Mesothelial cell of epicardium (in vitro differentiated cells): ENCODE measurements around the gene STAG3. TPM values are rescaled to one million over a fixed set of nuclear protein-coding genes. Genes with fewer than 3 reads are reported as not detected.
A peak's percentile ranks its signal among the peaks of the same experiment; 100 is the strongest.

Experiments
- DNase-seq, 2 experiments: peaks; one replicate each; pipeline ENCODE4 v3.0.0; 2021; ENCODE audit warnings: low spot score in 2 of 2; ENCODE audit not compliant: unreplicated experiment in 2 of 2
- H3K27ac Mint-ChIP-seq: 2 replicates; pipeline ENCODE4 v1.8.0; 2021; ENCODE audit warnings: mixed read lengths
- H3K27me3 Mint-ChIP-seq: 2 replicates; pipeline ENCODE4 v1.8.0; 2021; ENCODE audit warnings: low read depth, mixed read lengths
- H3K36me3 Mint-ChIP-seq: 2 replicates; pipeline ENCODE4 v1.8.0; 2021; ENCODE audit warnings: mixed read lengths
- H3K4me1 Mint-ChIP-seq: 2 replicates; pipeline ENCODE4 v1.8.0; 2021; ENCODE audit warnings: mixed read lengths
- H3K4me3 Mint-ChIP-seq: 2 replicates; pipeline ENCODE4 v1.8.0; 2021; ENCODE audit warnings: mild to moderate bottlenecking, moderate library complexity, mixed read lengths
- H3K9me3 Mint-ChIP-seq: 2 replicates; pipeline ENCODE4 v1.8.0; 2021; ENCODE audit warnings: mixed read lengths
- CTCF ChIP-seq: fragments of 200-600 bp; sonication (generic); IDR thresholded peaks from one replicate; pipeline ENCODE4 v1.5.0; 2021; ENCODE audit warnings: antibody characterized with exemption; ENCODE audit not compliant: unreplicated experiment
- total RNA-seq: library from RNA; stranded (reverse); gene quantifications from 3 replicates; pipeline ENCODE4 v1.2.1, GENCODE V29; 2021

Gene STAG3
- total RNA-seq, 1 donor from 2014 or later: 0.94 TPM

GRCh38 chr7:100148559-100149328, 29.0 kb upstream of the STAG3 start, which contains the start of gene LAMTOR4:
Gene LAMTOR4 (plus strand): TSS chr7:100148918. CDS start chr7:100148973, 55 bp downstream.
- DNase-seq: peak; percentile 95 to 96
- Mint-ChIP-seq H3K9me3 (no peaks in the 10 kb centered on the region), H3K4me3 (peak within 1 kb of the TSS; percentile 99), H3K27me3 (no peaks in the 10 kb centered on the region), H3K36me3 (peaks cover 10% of the 10 kb centered on the region), H3K27ac (peak within 1 kb of the TSS; percentile 96), H3K4me1 (peaks cover 19% of the 10 kb centered on the region)
- TF ChIP-seq CTCF: no peak

GRCh38 chr7:100152404-100152803, 25.3 kb upstream of the STAG3 start:
- H3K36me3 Mint-ChIP-seq: peaks cover 10% of the 10 kb centered on the region
- no peaks in the 10 kb centered on the region for H3K27me3 Mint-ChIP-seq
- TF ChIP-seq CTCF: no peak
- H3K27ac Mint-ChIP-seq: no peak overlapping the region
- H3K4me1 Mint-ChIP-seq: peaks cover 21% of the 10 kb centered on the region
- H3K9me3 Mint-ChIP-seq: no peaks in the 10 kb centered on the region
- no peak overlapping the region for H3K4me3 Mint-ChIP-seq
- DNase-seq: no peak

GRCh38 chr7:100152937-100153666, 24.6 kb upstream of the STAG3 start:
- Mint-ChIP-seq H3K36me3 (peaks cover 10% of the 10 kb centered on the region), H3K27ac (no peak overlapping the region), H3K9me3 (no peaks in the 10 kb centered on the region), H3K4me3 (no peak overlapping the region), H3K4me1 (peaks cover 24% of the 10 kb centered on the region), H3K27me3 (no peaks in the 10 kb centered on the region)
- no peak for TF ChIP-seq CTCF
- no peak for DNase-seq

- H3K27ac Mint-ChIP-seq: peak overlapping the region; percentile 22
- no peaks in the 10 kb centered on the region for H3K9me3 Mint-ChIP-seq
- no peak for TF ChIP-seq CTCF
- H3K4me3 Mint-ChIP-seq: no peak overlapping the region
- DNase-seq: no peak
- H3K27me3 Mint-ChIP-seq: no peaks in the 10 kb centered on the region
- H3K36me3 Mint-ChIP-seq: peaks cover 10% of the 10 kb centered on the region
- peaks cover 19% of the 10 kb centered on the region for H3K4me1 Mint-ChIP-seq
Measured at GRCh38 chr7:100153708-100154535, 23.8 kb upstream of the STAG3 start.

- H3K4me3 Mint-ChIP-seq: no peak overlapping the region
Measured at GRCh38 chr7:100154651-100155491, 22.8 kb upstream of the STAG3 start.

More at GRCh38 chr7:100154651-100155491, 22.8 kb upstream of the STAG3 start:
- Mint-ChIP-seq H3K36me3 (peaks cover 10% of the 10 kb centered on the region), H3K27me3 (no peaks in the 10 kb centered on the region), H3K27ac (no peak overlapping the region), H3K9me3 (no peaks in the 10 kb centered on the region), H3K4me1 (peaks cover 16% of the 10 kb centered on the region)
- DNase-seq: no peak
- TF ChIP-seq CTCF: no peak
